Prostate gland (tissue), 2 donors: ENCODE results near the gene CTBP1.

Source experiments
- POLR2A ChIP-seq: fragments of 450-650 bp; IDR thresholded peaks from one replicate; pipeline ENCODE4 v1.6.1; 2016; ENCODE audit warnings: antibody characterized with exemption, mild to moderate bottlenecking
- TF ChIP-seq, protein P1 (sequence below), 4 experiments: fragments of 200-600 bp in 2 of 4; fragments of 450-650 bp in 2 of 4; sonication (generic) in 2 of 4; IDR thresholded peaks; 1 replicate in 3 of 4; 2 replicates in 1 of 4; pipeline ENCODE4 v1.5.1; 2016 to 2019; ENCODE audit warnings: antibody characterized with exemption in 4 of 4, mild to moderate bottlenecking in 2 of 4, moderate library complexity in 2 of 4

GRCh38 chr4:1269209-1269608 lies 20.3 kb upstream of the CTBP1 start:
- TF ChIP-seq, protein P1, sequence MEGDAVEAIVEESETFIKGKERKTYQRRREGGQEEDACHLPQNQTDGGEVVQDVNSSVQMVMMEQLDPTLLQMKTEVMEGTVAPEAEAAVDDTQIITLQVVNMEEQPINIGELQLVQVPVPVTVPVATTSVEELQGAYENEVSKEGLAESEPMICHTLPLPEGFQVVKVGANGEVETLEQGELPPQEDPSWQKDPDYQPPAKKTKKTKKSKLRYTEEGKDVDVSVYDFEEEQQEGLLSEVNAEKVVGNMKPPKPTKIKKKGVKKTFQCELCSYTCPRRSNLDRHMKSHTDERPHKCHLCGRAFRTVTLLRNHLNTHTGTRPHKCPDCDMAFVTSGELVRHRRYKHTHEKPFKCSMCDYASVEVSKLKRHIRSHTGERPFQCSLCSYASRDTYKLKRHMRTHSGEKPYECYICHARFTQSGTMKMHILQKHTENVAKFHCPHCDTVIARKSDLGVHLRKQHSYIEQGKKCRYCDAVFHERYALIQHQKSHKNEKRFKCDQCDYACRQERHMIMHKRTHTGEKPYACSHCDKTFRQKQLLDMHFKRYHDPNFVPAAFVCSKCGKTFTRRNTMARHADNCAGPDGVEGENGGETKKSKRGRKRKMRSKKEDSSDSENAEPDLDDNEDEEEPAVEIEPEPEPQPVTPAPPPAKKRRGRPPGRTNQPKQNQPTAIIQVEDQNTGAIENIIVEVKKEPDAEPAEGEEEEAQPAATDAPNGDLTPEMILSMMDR (IDR thresholded peaks at IDR 0.05) = no peak
- TF ChIP-seq POLR2A = no peak
